GM18951 (cell line): ENCODE measurements around the gene TPO.
"Not testable (repeated sequence)": the region's sequence is repeated elsewhere in the genome, so short reads cannot be mapped to it uniquely, and the experiment has no call there.

Experiments used
- POLR2A ChIP-seq: IDR thresholded peaks from 4 replicates; pipeline ENCODE4 v1.6.1; 2011; ENCODE audit warnings: mild to moderate bottlenecking; ENCODE audit not compliant: insufficient read length, insufficient read depth; ENCODE audit errors: extremely low read depth
- in situ Hi-C: fragments of 300-500 bp; cut with MboI; formaldehyde crosslinking; loops from one replicate; pipeline ENCODE4 v1.12.0; 2022; ENCODE audit warnings: low sequenced_read_pairs, mixed read lengths, inconsistent platforms; ENCODE audit not compliant: unreplicated experiment

The TPO gene

GRCh38 chr2:1393321-1393720 is 19.9 kb upstream of the TPO start:
- in situ Hi-C loops, result no loop called here
- TF ChIP-seq POLR2A, result no peak

DNA sequence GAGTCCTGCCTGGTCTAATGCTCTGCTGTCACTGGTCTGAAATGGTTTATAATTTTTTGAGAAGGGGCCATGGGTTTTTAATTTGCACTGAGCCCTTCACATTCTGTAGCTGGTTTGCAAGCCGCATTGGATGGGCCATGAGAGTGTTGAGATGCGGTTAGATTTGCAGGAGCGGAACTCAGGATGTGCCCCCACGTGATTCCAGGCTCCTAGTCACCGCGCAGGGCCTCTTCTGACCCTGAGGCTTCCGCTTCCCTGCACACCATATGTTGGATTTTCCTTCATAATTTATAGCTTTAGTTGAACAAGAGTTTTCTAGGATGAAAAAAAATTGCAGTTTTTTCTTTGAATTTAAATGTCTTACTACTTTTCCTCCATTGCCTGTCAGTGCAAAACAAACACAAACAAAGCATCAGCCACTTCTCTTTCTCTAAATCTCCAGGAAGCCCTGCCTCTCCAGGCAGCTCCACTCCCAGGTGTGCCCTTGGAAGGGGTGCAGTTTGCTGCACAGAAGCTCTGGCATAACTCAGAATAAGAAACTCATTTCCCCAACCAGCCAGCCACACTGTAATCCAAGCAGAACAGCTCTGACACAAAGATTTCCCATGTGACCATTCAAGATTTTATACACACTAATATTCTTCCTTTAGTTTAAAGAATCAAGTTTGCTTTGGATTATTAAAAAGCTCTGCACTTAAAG is 18.4 kb upstream of the TPO start:
- in situ Hi-C loops, result no loop called here
- TF ChIP-seq POLR2A, result no peak

- no peak for TF ChIP-seq POLR2A
- in situ Hi-C loops, result no loop called here
Measured at GRCh38 chr2:1397350-1397749, 15.9 kb upstream of the TPO start.

GRCh38 chr2:1398191-1398590 is 15.1 kb upstream of the TPO start:
- no peak for TF ChIP-seq POLR2A
- in situ Hi-C loops, result no loop called here

- no peak for TF ChIP-seq POLR2A
- in situ Hi-C loops, result no loop called here
Measured at GRCh38 chr2:1400943-1401735, 12.1 kb upstream of the TPO start.

GRCh38 chr2:1402064-1402463 is 11.2 kb upstream of the TPO start:
- in situ Hi-C loops, result no loop called here
- no peak for TF ChIP-seq POLR2A

GRCh38 chr2:1403565-1403964 is 9.7 kb upstream of the TPO start:
- no peak for TF ChIP-seq POLR2A
- in situ Hi-C loops, result no loop called here

- no peak for TF ChIP-seq POLR2A
Measured at GRCh38 chr2:1405124-1405523, 8.1 kb upstream of the TPO start.

GRCh38 chr2:1405967-1406366 is 7.3 kb upstream of the TPO start:
- no peak for TF ChIP-seq POLR2A
- in situ Hi-C loops, result no loop called here

More at GRCh38 chr2:1405124-1405523, 8.1 kb upstream of the TPO start:
- in situ Hi-C loops, result no loop called here

DNA sequence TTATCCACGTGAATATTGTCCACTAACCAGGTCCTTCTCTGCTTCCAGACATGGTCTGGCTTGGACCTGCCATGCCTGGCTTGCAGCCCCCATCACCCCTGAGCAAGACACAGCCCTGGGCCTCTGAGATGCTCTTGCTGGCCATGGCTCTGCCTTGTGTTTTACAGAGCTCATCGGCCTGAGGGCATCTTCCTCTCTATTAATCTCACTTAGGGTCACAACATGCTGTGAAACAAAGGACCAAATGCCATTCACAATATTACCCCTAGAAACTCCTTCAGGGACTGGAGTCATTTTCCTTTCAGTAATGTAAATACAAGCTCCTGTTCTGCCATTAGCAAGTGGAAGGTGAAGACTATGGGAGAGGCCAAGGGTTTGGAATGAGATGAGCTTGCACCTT is 6.8 kb upstream of the TPO start:
- in situ Hi-C loops, result no loop called here

DNA sequence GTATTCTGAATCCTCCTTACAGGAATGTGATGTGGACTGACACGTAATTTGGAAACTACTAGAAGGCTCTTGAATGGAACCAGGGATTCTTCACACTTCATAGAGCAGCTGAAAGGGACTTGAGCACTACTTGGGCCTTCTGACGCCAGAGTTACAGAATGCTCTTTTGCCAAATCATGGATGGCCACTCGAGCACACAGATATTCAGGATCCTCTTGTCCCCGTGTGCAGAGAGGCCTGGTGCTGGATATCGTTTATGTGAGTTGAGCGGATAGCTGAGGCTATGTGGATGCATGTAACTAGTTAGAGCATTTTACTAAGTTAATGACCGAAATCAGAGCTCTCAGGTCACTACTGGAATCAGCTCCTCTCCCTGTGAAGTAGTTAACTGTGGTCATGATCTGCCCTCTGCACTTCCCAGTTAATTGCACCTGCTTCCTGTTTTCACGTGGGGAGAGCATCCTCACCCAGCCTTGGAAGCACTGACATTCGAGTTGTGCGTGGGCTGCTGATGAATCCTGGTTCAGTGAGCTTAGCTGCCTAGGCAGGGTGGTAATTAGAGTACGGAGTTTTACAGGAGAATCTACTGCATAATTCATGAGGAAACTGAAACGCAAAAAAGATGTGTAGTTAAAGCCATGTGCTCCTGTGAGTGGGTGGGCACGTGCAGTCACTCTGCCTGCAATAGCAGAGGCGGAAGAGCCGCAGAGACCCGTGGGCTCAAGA is 5.2 kb upstream of the TPO start:
- in situ Hi-C loops, result no loop called here
- no peak for TF ChIP-seq POLR2A

More for the DNA sequence above, 6.8 kb upstream of the TPO start:
- no peak for TF ChIP-seq POLR2A

DNA sequence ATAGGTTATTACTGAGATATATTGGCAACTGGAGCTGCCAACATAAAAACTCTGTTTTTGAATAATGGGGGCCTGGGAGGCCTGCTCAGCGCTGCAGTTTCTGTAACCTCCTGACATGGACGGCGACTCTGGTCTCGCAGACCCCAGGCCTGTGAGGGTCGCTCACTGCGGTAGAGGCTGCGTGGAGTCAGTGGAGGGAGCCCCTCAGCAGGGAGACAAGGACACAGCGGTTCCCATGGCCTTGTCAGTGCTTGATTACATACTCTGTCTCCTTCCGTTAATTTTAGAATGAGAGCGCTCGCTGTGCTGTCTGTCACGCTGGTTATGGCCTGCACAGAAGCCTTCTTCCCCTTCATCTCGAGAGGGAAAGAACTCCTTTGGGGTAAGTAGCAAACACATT is 858 bp downstream of the TPO start:
- no peak for TF ChIP-seq POLR2A
- in situ Hi-C loops, result no loop called here

DNA sequence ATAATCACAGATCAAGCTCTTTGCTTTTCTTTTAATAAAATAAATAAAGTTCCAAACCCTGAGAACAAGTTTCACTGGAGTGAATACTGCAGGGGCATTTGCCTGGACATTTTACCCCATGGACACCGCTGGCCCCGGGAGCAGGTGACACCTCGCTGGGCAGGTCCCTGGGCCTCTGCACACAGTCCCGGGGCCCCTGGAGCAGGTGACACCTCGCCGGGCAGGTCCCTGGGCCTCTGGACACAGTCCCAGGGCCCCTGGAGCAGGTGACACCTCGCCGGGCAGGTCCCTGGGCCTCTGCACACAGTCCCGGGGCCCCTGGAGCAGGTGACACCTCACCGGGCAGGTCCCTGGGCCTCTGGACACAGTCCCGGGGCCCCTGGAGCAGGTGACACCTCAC is 1.6 kb downstream of the TPO start:
- in situ Hi-C loops, result not testable (repeated sequence)

DNA sequence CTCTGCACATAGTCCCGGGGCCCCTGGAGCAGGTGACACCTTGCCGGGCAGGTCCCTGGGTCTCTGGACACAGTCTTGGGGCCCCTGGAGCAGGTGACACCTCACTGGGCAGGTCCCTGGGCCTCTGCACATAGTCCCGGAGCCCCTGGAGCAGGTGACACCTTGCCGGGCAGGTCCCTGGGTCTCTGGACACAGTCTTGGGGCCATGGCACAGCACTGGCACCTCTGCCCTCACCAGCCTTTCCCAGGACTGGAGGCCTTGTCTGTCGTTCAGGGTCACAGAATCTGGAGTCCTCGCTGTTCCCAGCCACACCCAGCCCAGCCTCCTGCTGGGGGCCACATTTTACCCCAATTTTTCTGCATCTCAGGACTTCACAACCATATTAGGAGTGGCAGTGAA is 2.2 kb downstream of the TPO start:
- in situ Hi-C loops, result no loop called here
- no peak for TF ChIP-seq POLR2A
